H9 (cell line): Measurements from ENCODE around the gene GRID2. TPM values are rescaled to one million over a fixed set of nuclear protein-coding genes. Genes with fewer than 3 reads are reported as not detected.

Source experiments
- DNase-seq: peaks from one replicate; pipeline ENCODE4 v3.0.0-alpha.2; 2017
- H2AFZ ChIP-seq: one replicate; pipeline ENCODE4 v1.6.1; 2013; ENCODE audit warnings: mild to moderate bottlenecking, low read length, control low read depth, moderate library complexity
- H2AK5ac ChIP-seq: 2 replicates; pipeline ENCODE4 v1.6.1; 2013; ENCODE audit warnings: low read length, control low read depth, mixed read lengths; ENCODE audit not compliant: insufficient read length
- H2BK120ac ChIP-seq: one replicate; pipeline ENCODE4 v1.6.1; 2013; ENCODE audit warnings: low read depth, mild to moderate bottlenecking, low read length, control low read depth, inconsistent platforms; ENCODE audit not compliant: poor library complexity, severe bottlenecking
- H2BK12ac ChIP-seq: 2 replicates; pipeline ENCODE4 v1.6.1; 2013; ENCODE audit warnings: low read length, control low read depth, mixed read lengths, low read depth; ENCODE audit not compliant: insufficient read length
- H2BK15ac ChIP-seq: 2 replicates; pipeline ENCODE4 v1.6.1; 2013; ENCODE audit warnings: low read depth, low read length, control low read depth
- H2BK20ac ChIP-seq: one replicate; pipeline ENCODE4 v1.6.1; 2013; ENCODE audit warnings: low read depth, mild to moderate bottlenecking, low read length, control low read depth, inconsistent platforms; ENCODE audit not compliant: poor library complexity, severe bottlenecking
- H2BK5ac ChIP-seq: 2 replicates; pipeline ENCODE4 v1.6.1; 2013; ENCODE audit warnings: low read length, control low read depth, mixed read lengths; ENCODE audit not compliant: insufficient read length
- H3K14ac ChIP-seq: 2 replicates; pipeline ENCODE4 v1.6.1; 2013; ENCODE audit warnings: low read length, control low read depth; ENCODE audit not compliant: insufficient read depth
- H3K18ac ChIP-seq: 2 replicates; pipeline ENCODE4 v1.6.1; 2013; ENCODE audit warnings: low read depth, mild to moderate bottlenecking, mixed read lengths, low read length, control low read depth; ENCODE audit not compliant: insufficient read length
- H3K23ac ChIP-seq: 2 replicates; pipeline ENCODE4 v1.6.1; 2013; ENCODE audit warnings: low read length, control low read depth, mixed read lengths, low read depth; ENCODE audit not compliant: insufficient read length
- H3K23me2 ChIP-seq: 2 replicates; pipeline ENCODE4 v1.6.1; 2013; ENCODE audit warnings: low read depth, mild to moderate bottlenecking, mixed read lengths, low read length, control low read depth; ENCODE audit not compliant: insufficient read length, poor library complexity, severe bottlenecking
- H3K27ac ChIP-seq: 2 replicates; pipeline ENCODE4 v1.5.1; 2013; ENCODE audit warnings: low read length, control low read depth, mixed read lengths, low read depth; ENCODE audit not compliant: insufficient read length
- H3K27me3 ChIP-seq: 2 replicates; pipeline ENCODE4 v1.6.1; 2013; ENCODE audit warnings: low read length, control low read depth, inconsistent platforms; ENCODE audit not compliant: insufficient read depth
- H3K4ac ChIP-seq: 2 replicates; pipeline ENCODE4 v1.6.1; 2013; ENCODE audit warnings: low read depth, mild to moderate bottlenecking, control low read depth, inconsistent platforms, low read length, moderate library complexity
- H3K4me1 ChIP-seq: 2 replicates; pipeline ENCODE4 v1.6.1; 2013; ENCODE audit warnings: low read length, control low read depth, inconsistent platforms; ENCODE audit not compliant: insufficient read depth
- H3K4me2 ChIP-seq: 2 replicates; pipeline ENCODE4 v1.6.1; 2013; ENCODE audit warnings: low read length, control low read depth, mixed read lengths; ENCODE audit not compliant: insufficient read length, insufficient read depth
- H3K56ac ChIP-seq: 2 replicates; pipeline ENCODE4 v1.6.1; 2013; ENCODE audit warnings: low read depth, mild to moderate bottlenecking, mixed read lengths, low read length, control low read depth; ENCODE audit not compliant: insufficient read length
- H3K79me1 ChIP-seq: 2 replicates; pipeline ENCODE4 v1.6.1; 2013; ENCODE audit warnings: low read depth, mild to moderate bottlenecking, moderate library complexity, low read length, control low read depth, inconsistent platforms; ENCODE audit not compliant: insufficient read depth, poor library complexity, severe bottlenecking
- H3K79me2 ChIP-seq: 2 replicates; pipeline ENCODE4 v1.6.1; 2013; ENCODE audit warnings: low read length, control low read depth, inconsistent platforms; ENCODE audit not compliant: insufficient read depth
- H3K9ac ChIP-seq: 2 replicates; pipeline ENCODE4 v1.6.1; 2013; ENCODE audit warnings: low read length, control low read depth, mixed read lengths; ENCODE audit not compliant: insufficient read length; ENCODE audit errors: extremely low read depth
- H3K9me3 ChIP-seq: one replicate; pipeline ENCODE4 v1.6.1; 2013; ENCODE audit warnings: low read depth, low read length, inconsistent platforms; ENCODE audit not compliant: control insufficient read depth
- H3T11ph ChIP-seq: one replicate; pipeline ENCODE4 v1.6.1; 2013; ENCODE audit warnings: mild to moderate bottlenecking, low read length, control low read depth, inconsistent platforms
- H4K20me1 ChIP-seq: one replicate; pipeline ENCODE4 v1.6.1; 2013; ENCODE audit not compliant: control insufficient read depth, insufficient read length, insufficient read depth
- H4K5ac ChIP-seq: 2 replicates; pipeline ENCODE4 v1.6.1; 2013; ENCODE audit warnings: low read depth, mild to moderate bottlenecking, mixed read lengths, low read length, control low read depth; ENCODE audit not compliant: insufficient read length
- H4K8ac ChIP-seq: replicated peaks from 2 replicates; pipeline ENCODE4 v1.6.1; 2013; ENCODE audit warnings: low read length, control low read depth, mixed read lengths, low read depth; ENCODE audit not compliant: insufficient read length
- H4K91ac ChIP-seq: 2 replicates; pipeline ENCODE4 v1.6.1; 2013; ENCODE audit warnings: low read depth, mild to moderate bottlenecking, moderate library complexity, mixed read lengths, low read length, control low read depth; ENCODE audit not compliant: insufficient read length
- H3K27ac Mint-ChIP-seq, 3 experiments: 2 replicates in 2 of 3; 3 replicates in 1 of 3; pipeline ENCODE4 v1.8.0; 2020 to 2021; ENCODE audit warnings: mixed read lengths in 3 of 3, mild to moderate bottlenecking in 1 of 3, moderate library complexity in 1 of 3
- H3K27me3 Mint-ChIP-seq: 2 replicates; pipeline ENCODE4 v1.8.0; 2021; ENCODE audit warnings: low read depth, mild to moderate bottlenecking, moderate library complexity, mixed read lengths
- H3K36me3 Mint-ChIP-seq, 3 experiments: 2 replicates in 2 of 3; 3 replicates in 1 of 3; pipeline ENCODE4 v1.8.0; 2020 to 2021; ENCODE audit warnings: low read depth in 3 of 3, mixed read lengths in 3 of 3; ENCODE audit not compliant: insufficient read depth in 1 of 3
- H3K4me1 Mint-ChIP-seq, 2 experiments: 2 replicates each; pipeline ENCODE4 v1.8.0; 2020; ENCODE audit warnings: mixed read lengths in 2 of 2
- H3K4me3 Mint-ChIP-seq, 2 experiments: 2 replicates in 1 of 2; 3 replicates in 1 of 2; pipeline ENCODE4 v1.8.0; 2020 to 2021; ENCODE audit warnings: mild to moderate bottlenecking in 2 of 2, mixed read lengths in 2 of 2, moderate library complexity in 1 of 2
- H3K9me3 Mint-ChIP-seq, 2 experiments: 2 replicates in 1 of 2; 3 replicates in 1 of 2; pipeline ENCODE4 v1.8.0; 2020; ENCODE audit warnings: mild to moderate bottlenecking in 2 of 2, mixed read lengths in 2 of 2, moderate library complexity in 1 of 2
- CTCF ChIP-seq: fragments of 200-600 bp; sonication (generic); conservative IDR thresholded peaks from 3 replicates; pipeline ENCODE4 v1.8.0; 2021; ENCODE audit warnings: antibody characterized with exemption, mild to moderate bottlenecking
- WGBS: extraction: QIAGEN DNeasy Blood & Tissue Kit; methylation state at CpG from one replicate; pipeline ENCODE4 v1.1.7; 2013; ENCODE audit warnings: missing lambda C conversion rate, low lambda C conversion rate, mixed read lengths; ENCODE audit not compliant: insufficient read length; ENCODE audit errors: extremely low coverage; 5-methylcytosine and 5-hydroxymethylcytosine counted together
- total RNA-seq: library from RNA; stranded (reverse); gene quantifications from 2 replicates; pipeline ENCODE4 v1.2.1, GENCODE V29; 2021

The GRID2 gene
- total RNA-seq, 1 experiment from 2014 or later: 21.8 TPM

GRCh38 chr4:93770201-93770600, 1466.4 kb downstream of the GRID2 start:
- no peaks in the 10 kb centered on the region for H4K20me1 ChIP-seq
- no peak overlapping the region for H3K23ac ChIP-seq
- no peaks in the 10 kb centered on the region for H3K4me1 Mint-ChIP-seq
- H3K14ac ChIP-seq: no peak overlapping the region
- H2AK5ac ChIP-seq: no peak overlapping the region
- no peak overlapping the region for H3K18ac ChIP-seq
- no peak overlapping the region for H4K8ac ChIP-seq
- H3K4me2 ChIP-seq: no peak overlapping the region
- H2BK12ac ChIP-seq: no peak overlapping the region
- no peak overlapping the region for H2BK5ac ChIP-seq
- H2BK120ac ChIP-seq: no peak overlapping the region
- no peak overlapping the region for H3K27ac Mint-ChIP-seq
- no peak overlapping the region for H2BK20ac ChIP-seq
- no peak overlapping the region for H3K27ac ChIP-seq
- no CpG with 5 or more reads among the region's 1 CpG for WGBS
- no peaks in the 10 kb centered on the region for H3K23me2 ChIP-seq
- H3K9ac ChIP-seq: no peak overlapping the region
- H4K91ac ChIP-seq: no peak overlapping the region
- H3K9me3 ChIP-seq: no peaks in the 10 kb centered on the region
- DNase-seq: no peak
- H3K4ac ChIP-seq: no peak overlapping the region
- H3K27me3 ChIP-seq: no peaks in the 10 kb centered on the region
- H2AFZ ChIP-seq: no peak overlapping the region
- H3K79me1 ChIP-seq: no peaks in the 10 kb centered on the region
- no peak overlapping the region for H3K4me3 Mint-ChIP-seq
- no peak overlapping the region for H3T11ph ChIP-seq
- no peak for TF ChIP-seq CTCF
- no peaks in the 10 kb centered on the region; a peak in 1 of 7 replicates for H3K36me3 Mint-ChIP-seq
- H3K4me1 ChIP-seq: no peaks in the 10 kb centered on the region
- H3K9me3 Mint-ChIP-seq: no peaks in the 10 kb centered on the region
- H2BK15ac ChIP-seq: no peak overlapping the region
- H4K5ac ChIP-seq: no peak overlapping the region
- no peaks in the 10 kb centered on the region; the same call in 1 of the 2 replicates for H3K27me3 Mint-ChIP-seq
- H3K79me2 ChIP-seq: 0 out of 2 replicates have a peak, but pooled peaks cover under 1% of the 10 kb centered on the region
- H3K56ac ChIP-seq: no peak overlapping the region
